Measurements from ENCODE around the gene ZNF536.
"Not testable (repeated sequence)": the region's sequence is repeated elsewhere in the genome, so short reads cannot be mapped to it uniquely, and the experiment has no call there.

Gene ZNF536

DNA sequence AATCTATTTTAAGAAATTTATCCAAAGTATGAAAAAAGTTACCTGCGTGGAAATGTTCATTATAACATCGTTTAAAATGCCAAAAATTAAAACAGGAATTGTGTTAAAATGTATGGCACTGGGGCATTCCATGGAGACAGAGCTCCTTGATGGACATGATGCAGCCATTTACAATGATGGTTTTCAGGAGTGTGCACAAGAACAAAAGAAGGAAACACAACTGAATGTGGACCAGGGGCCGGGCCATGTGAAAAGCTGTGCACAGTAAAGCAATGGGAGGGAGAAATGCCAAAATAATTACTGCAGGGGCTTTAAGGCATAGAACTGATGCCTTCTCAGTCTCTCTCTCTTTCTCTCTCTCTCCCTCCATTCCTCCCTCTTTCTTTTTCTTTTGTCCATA is 115.0 kb downstream of the ZNF536 start:
- H3K36me3 ChIP-seq: no peaks in the 10 kb centered on the region
- H3K4me3 ChIP-seq: no peak overlapping the region
- no peak overlapping the region for H3K9ac ChIP-seq
- H3K27ac ChIP-seq: no peak overlapping the region
- H3K4me1 ChIP-seq: 0 out of 20 replicates have a peak, but pooled peaks cover 0 to 6% (median 0%) of the 10 kb centered on the region in 10 experiments
- TF ChIP-seq Cebpa-rat (IDR thresholded peaks at IDR 0.05): no peak
- H4K20me1 ChIP-seq: no peaks in the 10 kb centered on the region
- H3K9me3 ChIP-seq (replicated peaks in 1 of 11): no peaks in the 10 kb centered on the region
- H3K27me3 ChIP-seq: no peaks in the 10 kb centered on the region; a peak in 1 of 22 replicates
- no peak overlapping the region for H3K4me2 ChIP-seq

DNA sequence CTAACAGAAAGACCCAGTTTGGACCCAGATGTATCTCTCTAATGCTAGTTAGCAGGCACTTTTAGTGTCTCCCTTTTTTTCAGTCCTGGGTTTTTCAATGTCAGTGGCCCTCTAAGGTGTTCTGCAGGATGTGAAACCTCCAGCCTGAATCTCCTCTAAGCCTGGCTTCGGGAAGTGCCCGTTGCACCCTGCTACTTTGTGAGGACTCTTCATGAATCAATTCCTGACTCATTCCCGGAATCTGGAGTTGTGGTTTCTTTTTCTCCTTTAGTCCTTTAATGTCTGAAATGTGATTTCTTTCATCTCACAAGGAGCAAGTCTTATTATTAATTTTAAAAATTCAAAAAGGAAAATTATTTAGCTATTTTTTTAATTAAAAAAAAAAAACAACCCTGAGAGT is 116.0 kb downstream of the ZNF536 start:
- H4K20me1 ChIP-seq: no peaks in the 10 kb centered on the region
- H3K36me3 ChIP-seq: no peaks in the 10 kb centered on the region
- no peak overlapping the region for H3K4me3 ChIP-seq
- H3K9me3 ChIP-seq (replicated peaks in 1 of 11): no peaks in the 10 kb centered on the region
- H3K27ac ChIP-seq: no peak overlapping the region
- H3K9ac ChIP-seq: no peak overlapping the region
- TF ChIP-seq Cebpa-rat (IDR thresholded peaks at IDR 0.05): no peak
- H3K4me2 ChIP-seq: no peak overlapping the region
- 0 out of 20 replicates have a peak, but pooled peaks cover 0 to 6% (median 0%) of the 10 kb centered on the region in 10 experiments for H3K4me1 ChIP-seq
- no peaks in the 10 kb centered on the region for H3K27me3 ChIP-seq

DNA sequence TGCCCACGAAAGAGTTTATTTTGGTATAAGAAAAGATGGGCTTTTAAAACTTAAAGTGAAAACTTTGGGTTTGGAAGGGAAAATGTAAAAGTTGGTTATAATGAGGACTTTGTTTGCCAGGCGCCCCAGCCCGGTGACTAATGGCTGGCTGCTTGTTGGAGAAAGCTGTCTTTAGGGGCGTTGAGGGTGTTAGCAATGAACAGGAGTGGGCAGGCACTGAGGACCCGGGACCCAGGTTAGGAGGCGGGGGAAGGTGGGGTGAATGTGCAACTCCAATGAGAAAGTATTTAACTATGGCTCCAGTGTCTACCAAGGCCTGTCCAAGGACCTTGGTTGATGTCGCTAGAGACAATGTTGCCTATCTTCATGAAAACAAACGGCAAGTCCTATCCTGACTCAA is 118.6 kb downstream of the ZNF536 start:
- Histone ChIP-seq H3K9ac (no peak overlapping the region), H3K27me3 (no peaks in the 10 kb centered on the region), H3K36me3 (no peaks in the 10 kb centered on the region), H3K27ac (no peak overlapping the region), H3K4me3 (no peak overlapping the region), H3K9me3 (replicated peaks in 1 of 11) (no peaks in the 10 kb centered on the region), H3K4me2 (no peak overlapping the region), H4K20me1 (no peaks in the 10 kb centered on the region), H3K4me1 (0 out of 20 replicates have a peak, but pooled peaks cover 0 to 6% (median 0%) of the 10 kb centered on the region in 10 experiments)
- no peak for TF ChIP-seq Cebpa-rat (IDR thresholded peaks at IDR 0.05)

DNA sequence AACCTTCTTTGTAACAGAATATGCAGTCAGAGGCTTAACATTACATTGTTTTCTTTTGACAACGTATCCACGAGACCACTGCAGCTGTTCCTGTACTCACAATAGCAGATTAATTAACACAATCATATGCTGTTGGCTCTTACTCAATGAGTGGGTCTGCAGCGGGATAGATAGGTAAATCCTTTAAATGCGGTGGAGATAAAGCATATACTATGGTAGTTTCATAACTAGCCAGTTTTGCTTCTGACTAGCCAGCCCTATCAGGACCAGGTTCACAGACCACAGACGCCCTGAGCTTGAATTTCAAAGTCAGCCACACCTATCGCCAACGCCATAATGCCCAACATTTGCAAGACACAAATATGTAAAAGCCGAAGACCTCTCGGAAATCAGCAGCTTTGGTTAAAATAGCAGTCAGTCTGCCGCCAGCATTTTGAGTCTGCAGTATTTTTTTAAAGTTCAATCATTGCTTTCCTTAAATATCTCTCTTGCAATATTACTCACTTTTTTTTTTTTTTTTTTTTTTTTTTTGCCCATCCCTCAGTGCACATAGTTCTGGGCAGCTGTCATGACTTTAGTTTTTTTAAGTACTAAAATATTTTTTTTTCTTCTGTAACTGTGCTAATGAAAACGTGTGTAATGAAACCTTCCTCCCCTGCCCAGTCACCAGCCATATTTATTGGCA is 120.5 kb downstream of the ZNF536 start:
- Histone ChIP-seq H3K9me3 (replicated peaks in 1 of 11) (no peaks in the 10 kb centered on the region), H3K4me2 (no peak overlapping the region), H3K36me3 (no peaks in the 10 kb centered on the region), H3K27me3 (no peaks in the 10 kb centered on the region), H3K4me3 (no peak overlapping the region), H4K20me1 (no peaks in the 10 kb centered on the region), H3K27ac (no peak overlapping the region), H3K9ac (no peak overlapping the region), H3K4me1 (0 out of 20 replicates have a peak, but pooled peaks cover 0 to 6% (median 0%) of the 10 kb centered on the region in 10 experiments)
- no peak for TF ChIP-seq Cebpa-rat (IDR thresholded peaks at IDR 0.05)

DNA sequence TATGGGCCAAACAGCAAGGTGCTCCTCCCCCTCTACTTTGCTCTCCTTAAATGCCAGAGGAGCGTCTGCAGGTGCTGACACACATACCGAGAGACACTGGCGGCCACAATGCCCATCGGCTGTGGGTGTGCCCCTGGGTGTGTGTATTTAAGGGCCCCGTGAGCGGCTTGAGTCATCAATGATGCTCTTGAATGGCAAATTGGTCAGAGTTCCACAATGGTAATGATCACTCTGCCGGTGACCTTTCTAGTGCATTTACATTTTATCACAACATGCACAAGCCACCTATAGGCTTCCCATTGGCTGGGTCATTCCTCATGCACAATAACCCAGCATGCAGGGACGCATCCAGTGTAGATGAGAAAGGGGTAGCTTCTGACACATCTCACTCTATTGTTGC is 124.8 kb downstream of the ZNF536 start:
- no peaks in the 10 kb centered on the region for H3K36me3 ChIP-seq
- no peak overlapping the region for H3K27ac ChIP-seq
- H3K27me3 ChIP-seq: no peaks in the 10 kb centered on the region
- H3K4me1 ChIP-seq: no peaks in the 10 kb centered on the region
- H3K4me2 ChIP-seq: no peak overlapping the region
- no peak overlapping the region for H3K9ac ChIP-seq
- H3K9me3 ChIP-seq (replicated peaks in 1 of 11): no peaks in the 10 kb centered on the region
- no peak overlapping the region for H3K4me3 ChIP-seq
- TF ChIP-seq Cebpa-rat (IDR thresholded peaks at IDR 0.05): no peak
- no peaks in the 10 kb centered on the region for H4K20me1 ChIP-seq

DNA sequence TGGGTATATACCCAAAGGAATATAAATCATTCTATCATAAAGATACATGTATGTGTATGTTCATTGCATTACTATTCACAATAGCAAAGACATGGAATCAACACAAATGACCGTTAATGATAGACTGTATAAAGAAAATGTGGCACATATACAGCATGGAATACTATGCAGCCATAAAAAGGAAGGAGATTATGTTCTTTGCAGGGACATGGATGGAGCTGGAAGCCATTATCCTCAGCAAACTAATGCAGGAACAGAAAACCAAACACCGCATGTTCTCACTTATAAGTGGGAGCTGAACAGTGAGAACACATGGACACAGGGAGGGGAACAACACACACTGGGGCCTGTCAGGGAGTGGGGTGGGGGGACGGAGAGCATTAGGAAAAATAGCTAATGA is 125.9 kb downstream of the ZNF536 start:
- not testable (repeated sequence) for H3K9ac ChIP-seq; H3K36me3 ChIP-seq; H3K4me3 ChIP-seq; H3K4me1 ChIP-seq; H3K4me2 ChIP-seq; H3K27ac ChIP-seq; H3K27me3 ChIP-seq; H3K9me3 ChIP-seq (replicated peaks in 1 of 11); H4K20me1 ChIP-seq

DNA sequence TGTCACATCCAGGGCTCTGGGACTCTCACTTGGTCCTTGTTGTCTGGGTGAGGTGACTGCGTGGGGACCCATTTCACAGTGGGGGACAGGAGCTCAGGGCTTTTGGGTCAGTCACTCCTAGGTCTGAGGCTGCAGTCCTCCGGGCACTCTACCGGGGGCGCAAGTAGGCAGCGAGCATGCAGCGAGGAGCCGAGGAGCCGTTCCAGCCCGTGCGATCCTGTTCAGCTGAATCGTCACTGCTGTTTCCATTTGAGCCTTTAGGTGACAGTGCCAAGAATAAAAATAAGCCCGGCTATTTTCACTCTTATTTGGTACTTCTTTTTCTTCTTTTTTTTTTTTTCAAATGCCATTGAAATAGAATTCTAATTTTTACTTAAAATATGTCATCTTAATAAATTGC is 126.5 kb downstream of the ZNF536 start:
- Histone ChIP-seq H3K27ac (no peak overlapping the region), H3K36me3 (no peaks in the 10 kb centered on the region), H3K4me2 (no peak overlapping the region), H3K9ac (no peak overlapping the region), H4K20me1 (no peaks in the 10 kb centered on the region), H3K4me1 (no peaks in the 10 kb centered on the region), H3K4me3 (no peak overlapping the region), H3K9me3 (replicated peaks in 1 of 11) (no peaks in the 10 kb centered on the region), H3K27me3 (no peaks in the 10 kb centered on the region)
- TF ChIP-seq Cebpa-rat (IDR thresholded peaks at IDR 0.05): no peak

DNA sequence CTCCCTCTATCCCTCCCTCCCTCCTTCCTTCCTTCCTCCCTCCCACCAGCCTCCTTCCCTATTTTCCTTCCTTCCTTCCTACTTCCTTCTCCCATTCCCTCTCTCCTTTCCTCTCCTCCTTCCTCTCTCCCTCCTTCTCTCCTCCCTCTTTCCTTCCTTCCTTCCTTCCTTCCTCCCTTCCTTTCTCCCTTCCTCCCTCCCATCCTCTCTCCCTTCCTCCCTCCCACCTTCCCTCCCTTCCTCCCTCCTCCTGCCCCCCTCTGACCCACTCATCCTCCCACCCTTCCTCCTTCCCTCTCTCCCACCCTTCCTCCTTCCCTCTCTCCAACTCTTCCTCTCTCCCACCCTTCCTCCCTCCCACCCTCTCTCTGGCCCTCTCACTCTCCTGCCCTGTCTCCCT is 132.1 kb downstream of the ZNF536 start:
- no peaks in the 10 kb centered on the region for H3K36me3 ChIP-seq
- no peaks in the 10 kb centered on the region for H3K27me3 ChIP-seq
- TF ChIP-seq Cebpa-rat (IDR thresholded peaks at IDR 0.05): no peak
- no peaks in the 10 kb centered on the region for H3K9me3 ChIP-seq (replicated peaks in 1 of 11)
- H3K27ac ChIP-seq: no peak overlapping the region
- H3K4me3 ChIP-seq: no peak overlapping the region
- H3K4me1 ChIP-seq: no peaks in the 10 kb centered on the region
- no peak overlapping the region for H3K9ac ChIP-seq
- no peak overlapping the region for H3K4me2 ChIP-seq
- H4K20me1 ChIP-seq: no peaks in the 10 kb centered on the region

DNA sequence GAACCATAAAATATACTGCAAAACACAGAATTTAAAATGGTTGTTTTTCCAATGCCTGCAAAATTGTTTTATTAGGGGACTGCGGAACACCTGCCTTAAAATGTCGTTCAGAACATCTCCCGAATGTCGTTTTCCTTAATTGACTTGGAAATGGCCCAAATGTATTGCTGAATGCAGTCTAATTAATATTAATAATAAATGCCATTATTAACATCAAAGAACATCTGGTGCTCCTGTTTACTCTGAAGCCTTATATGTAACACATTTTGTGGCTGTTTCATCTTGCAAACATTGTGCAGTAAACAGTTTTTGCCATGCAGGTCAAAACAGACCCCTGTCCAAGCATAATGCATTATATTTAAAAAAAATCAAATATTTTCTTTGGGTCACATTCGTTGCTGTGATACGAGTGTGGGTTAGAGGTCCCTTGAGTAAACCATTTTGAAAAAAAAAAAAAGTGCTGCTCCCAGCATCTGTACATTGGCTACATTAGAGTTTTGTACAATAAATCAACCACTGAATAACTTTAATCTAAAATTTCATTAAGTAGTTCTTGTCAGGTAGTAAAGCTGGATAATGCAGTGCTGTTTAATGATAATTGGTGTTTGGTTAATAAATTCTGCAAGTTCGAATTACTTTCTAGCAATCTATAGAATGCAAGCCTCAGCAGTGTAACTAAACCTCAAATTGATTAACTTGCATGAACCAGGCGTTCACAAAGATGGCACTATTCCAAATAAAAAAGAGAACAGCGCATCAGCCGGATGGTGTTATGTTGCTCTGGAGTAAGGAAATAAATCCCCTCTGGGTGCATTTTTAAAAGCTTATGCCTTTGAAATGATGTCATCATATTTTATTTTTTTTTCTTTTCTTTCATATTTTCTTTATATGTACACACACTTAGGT is 140.2 kb downstream of the ZNF536 start:
- Histone ChIP-seq H3K4me1 (no peaks in the 10 kb centered on the region), H3K9ac (no peak overlapping the region), H3K4me2 (no peak overlapping the region), H3K9me3 (replicated peaks in 1 of 11) (no peaks in the 10 kb centered on the region), H3K4me3 (no peak overlapping the region), H3K36me3 (no peaks in the 10 kb centered on the region), H4K20me1 (no peaks in the 10 kb centered on the region), H3K27me3 (no peaks in the 10 kb centered on the region), H3K27ac (no peak overlapping the region)
- TF ChIP-seq Cebpa-rat (IDR thresholded peaks at IDR 0.05): no peak

DNA sequence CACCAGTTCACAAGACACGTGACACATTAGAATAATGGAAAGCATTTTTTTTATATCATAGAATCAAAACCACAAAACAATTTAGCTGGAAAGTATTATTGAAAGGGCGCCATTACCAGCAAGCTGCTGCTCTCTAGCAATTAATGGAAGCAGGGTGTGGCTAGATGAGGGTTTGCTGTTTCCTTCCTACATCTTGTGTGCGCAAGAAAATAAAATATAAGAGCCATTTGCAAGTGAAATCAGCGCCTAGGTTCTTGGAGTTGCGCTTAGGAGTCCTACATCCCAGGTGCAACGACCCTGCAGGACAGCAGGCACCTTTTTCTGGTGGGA is 140.9 kb downstream of the ZNF536 start:
- Histone ChIP-seq H3K4me3 (no peak overlapping the region), H3K9me3 (replicated peaks in 1 of 11) (no peaks in the 10 kb centered on the region), H3K27ac (no peak overlapping the region), H3K27me3 (no peaks in the 10 kb centered on the region), H3K4me2 (no peak overlapping the region), H3K4me1 (no peaks in the 10 kb centered on the region), H3K36me3 (no peaks in the 10 kb centered on the region), H3K9ac (no peak overlapping the region), H4K20me1 (no peaks in the 10 kb centered on the region)
- no peak for TF ChIP-seq Cebpa-rat (IDR thresholded peaks at IDR 0.05)

All from BLaER1 treated with 17β-estradiol and CSF1 and Interleukin-3, amounts not matched to agents 10 nM and 100 nM (cell line).